IMR-90 (cell line): ENCODE measurements around the gene SLC48A1. TPM values are rescaled to one million over a fixed set of nuclear protein-coding genes. Genes with fewer than 3 reads are reported as not detected.

Experiments
- ATAC-seq: fragments of 200-7000 bp; cut with Tn5 transposase; 2 replicates; pipeline ENCODE4 v1.9.1; 2020; ENCODE audit warnings: low read depth, mild to moderate bottlenecking, moderate library complexity
- BruUV-seq: library from RNA; stranded (reverse); fragments of 400-500 nt; replicated peaks from 2 replicates; lab custom pipeline; 2021; lab: Mats Ljungman, UMichigan
- CTCF ChIA-PET: fragments of 300-600 bp; formaldehyde crosslinking; extraction: SDS; loops from one replicate; lab custom pipeline; 2021; ENCODE audit warnings: antibody characterized with exemption; lab: Yijun Ruan, JAX
- POLR2A ChIA-PET: fragments of 300-600 bp; sonication (Branson Sonifier 250); formaldehyde crosslinking; loops from one replicate; lab custom pipeline; 2022; ENCODE audit warnings: antibody characterized with exemption; ENCODE audit not compliant: unreplicated experiment; lab: Charles Lee
- DNase-seq: peaks from one replicate; pipeline ENCODE4 v3.0.0; 2013
- H2AFZ ChIP-seq: replicated peaks from 2 replicates; pipeline ENCODE3; 2013; ENCODE audit warnings: low read length, mild to moderate bottlenecking; ENCODE audit not compliant: poor library complexity
- H2AK5ac ChIP-seq: 2 replicates; pipeline ENCODE4 v1.6.1; 2013; ENCODE audit warnings: low read depth, low read length, inconsistent platforms
- H2AK9ac ChIP-seq: replicated peaks from 2 replicates; pipeline ENCODE3; 2013; ENCODE audit warnings: mild to moderate bottlenecking, low read depth, low read length, moderate library complexity; ENCODE audit not compliant: poor library complexity
- H2BK120ac ChIP-seq: 2 replicates; pipeline ENCODE4 v1.6.1; 2013; ENCODE audit warnings: low read depth, low read length, inconsistent platforms
- H2BK15ac ChIP-seq: 3 replicates; pipeline ENCODE4 v1.6.1; 2013; ENCODE audit warnings: low read depth, low read length, inconsistent platforms
- H2BK20ac ChIP-seq: 2 replicates; pipeline ENCODE4 v1.6.1; 2013; ENCODE audit warnings: low read depth, mild to moderate bottlenecking, inconsistent platforms, low read length, moderate library complexity
- H2BK5ac ChIP-seq: 2 replicates; pipeline ENCODE4 v1.6.1; 2013; ENCODE audit warnings: mild to moderate bottlenecking, low read depth, low read length, inconsistent platforms; ENCODE audit not compliant: poor library complexity, severe bottlenecking
- H3K14ac ChIP-seq: replicated peaks from 2 replicates; pipeline ENCODE4 v1.6.1; 2013; ENCODE audit warnings: low read depth, low read length, inconsistent platforms
- H3K18ac ChIP-seq: 2 replicates; pipeline ENCODE4 v1.6.1; 2013; ENCODE audit warnings: low read depth, low read length, control low read depth
- H3K23ac ChIP-seq: 2 replicates; pipeline ENCODE4 v1.6.1; 2013; ENCODE audit warnings: low read depth, low read length, inconsistent platforms
- H3K27ac ChIP-seq: 2 replicates; pipeline ENCODE4 v1.5.1; 2013; ENCODE audit warnings: mild to moderate bottlenecking, control low read depth, low read length; ENCODE audit not compliant: insufficient read depth
- H3K27me3 ChIP-seq: 2 replicates; pipeline ENCODE4 v1.6.1; 2013; ENCODE audit warnings: low read length; ENCODE audit not compliant: control insufficient read depth, insufficient read depth
- H3K36me3 ChIP-seq: 2 replicates; pipeline ENCODE4 v1.6.1; 2013; ENCODE audit warnings: low read length, mixed read lengths; ENCODE audit not compliant: control insufficient read depth, insufficient read depth
- H3K4ac ChIP-seq: 2 replicates; pipeline ENCODE4 v1.6.1; 2013; ENCODE audit warnings: low read depth, low read length, inconsistent platforms
- H3K4me1 ChIP-seq: 2 replicates; pipeline ENCODE4 v1.6.1; 2013; ENCODE audit warnings: low read length, mixed read lengths; ENCODE audit not compliant: control insufficient read depth, insufficient read depth
- H3K4me2 ChIP-seq: 2 replicates; pipeline ENCODE4 v1.6.1; 2013; ENCODE audit warnings: low read depth, mild to moderate bottlenecking, control low read depth, low read length, moderate library complexity
- H3K4me3 ChIP-seq: 2 replicates; pipeline ENCODE4 v1.5.1; 2013; ENCODE audit warnings: low read depth, mild to moderate bottlenecking, control low read depth, low read length, moderate library complexity; ENCODE audit not compliant: insufficient read depth
- H3K56ac ChIP-seq: 2 replicates; pipeline ENCODE4 v1.6.1; 2013; ENCODE audit warnings: low read length, inconsistent platforms; ENCODE audit not compliant: insufficient read depth; ENCODE audit errors: extremely low read depth
- H3K79me1 ChIP-seq, 2 experiments: 2 replicates each; pipeline ENCODE4 v1.6.1; 2013; ENCODE audit warnings: low read length in 2 of 2, inconsistent platforms in 1 of 2, low read depth in 1 of 2
- H3K9ac ChIP-seq: 2 replicates; pipeline ENCODE4 v1.6.1; 2013; ENCODE audit warnings: low read depth, low read length, control low read depth
- H3K9me1 ChIP-seq: 2 replicates; pipeline ENCODE4 v1.6.1; 2013; ENCODE audit warnings: low read length, inconsistent platforms; ENCODE audit not compliant: insufficient read depth
- H3K9me3 ChIP-seq: 2 replicates; pipeline ENCODE4 v1.6.1; 2013; ENCODE audit warnings: low read length; ENCODE audit not compliant: control insufficient read depth, insufficient read depth
- H4K20me1 ChIP-seq: 2 replicates; pipeline ENCODE4 v1.6.1; 2013; ENCODE audit warnings: low read length, inconsistent platforms; ENCODE audit not compliant: insufficient read depth
- H4K5ac ChIP-seq: 2 replicates; pipeline ENCODE4 v1.6.1; 2013; ENCODE audit warnings: mild to moderate bottlenecking, low read depth, low read length, control low read depth
- H4K8ac ChIP-seq, 2 experiments: 2 replicates each; pipeline ENCODE4 v1.6.1; 2013; ENCODE audit warnings: low read depth in 2 of 2, low read length in 2 of 2, control low read depth in 1 of 2, inconsistent platforms in 1 of 2
- H4K91ac ChIP-seq: 2 replicates; pipeline ENCODE4 v1.6.1; 2013; ENCODE audit warnings: low read depth, low read length, inconsistent platforms; ENCODE audit not compliant: insufficient read depth
- MAZ ChIP-seq: IDR thresholded peaks from 2 replicates; pipeline ENCODE4 v1.6.1; 2012; ENCODE audit warnings: low read depth, mild to moderate bottlenecking, low read length, improper control_type of control experiment, moderate library complexity, borderline replicate concordance
- NFE2L2 ChIP-seq: fragments of 150-350 bp; IDR thresholded peaks from 2 replicates; pipeline ENCODE4 v1.6.1; 2016; ENCODE audit warnings: low read depth, mild to moderate bottlenecking, low read length
- SMC3 ChIP-seq: fragments of 150-350 bp; IDR thresholded peaks from 2 replicates; pipeline ENCODE4 v1.6.1; 2016; ENCODE audit warnings: low read depth, mild to moderate bottlenecking, antibody characterized with exemption, low read length, moderate library complexity
- WGBS, 2 experiments: methylation state at CpG; one replicate each; pipeline versions ENCODE4 v1.1.5 to v1.1.7; 2013; ENCODE audit warnings: missing lambda C conversion rate in 2 of 2; ENCODE audit not compliant: insufficient read length in 1 of 2; ENCODE audit errors: extremely low coverage in 2 of 2; 5-methylcytosine and 5-hydroxymethylcytosine counted together
- dilution Hi-C: fragments of 300-500 bp; cut with HindIII; formaldehyde crosslinking; loops from one replicate; pipeline ENCODE4 v1.14.3; 2018; ENCODE audit warnings: low sequenced_read_pairs; ENCODE audit not compliant: unreplicated experiment
- in situ Hi-C: fragments of 300-500 bp; cut with MboI; formaldehyde crosslinking; loops from 3 replicates; pipeline ENCODE4 v1.14.3; 2019; ENCODE audit warnings: low sequenced_read_pairs, inconsistent platforms, mixed read lengths
- intact Hi-C: fragments of 100-400 bp; cut with micrococcal nuclease; formaldehyde crosslinking; loops from 2 replicates; pipeline ENCODE4 v1.10.0; 2022
- polyA plus RNA-seq, 3 experiments: library from polyadenylated mRNA; depleted of rRNA; stranded (reverse); fragments of >200 nt; gene quantifications; 2 replicates each; pipeline ENCODE4 v1.2.3, GENCODE V29; 2012; ENCODE audit warnings: low replicate concordance in 1 of 3
- total RNA-seq: library from RNA; depleted of rRNA; stranded (reverse); fragments of >200 nt; gene quantifications from 2 replicates; pipeline ENCODE4 v1.2.3, GENCODE V29; 2012
- TF ChIP-seq, protein P1 (sequence below): fragments of 150-350 bp; IDR thresholded peaks from 2 replicates; pipeline ENCODE4 v1.6.1; 2016; ENCODE audit warnings: low read depth, mild to moderate bottlenecking, low read length, moderate library complexity, borderline replicate concordance

Gene SLC48A1
- total and polyA plus RNA-seq, 2 of the 4 experiments (the other 2 are of a cell fraction): 4.8 to 5.9 TPM

DNA sequence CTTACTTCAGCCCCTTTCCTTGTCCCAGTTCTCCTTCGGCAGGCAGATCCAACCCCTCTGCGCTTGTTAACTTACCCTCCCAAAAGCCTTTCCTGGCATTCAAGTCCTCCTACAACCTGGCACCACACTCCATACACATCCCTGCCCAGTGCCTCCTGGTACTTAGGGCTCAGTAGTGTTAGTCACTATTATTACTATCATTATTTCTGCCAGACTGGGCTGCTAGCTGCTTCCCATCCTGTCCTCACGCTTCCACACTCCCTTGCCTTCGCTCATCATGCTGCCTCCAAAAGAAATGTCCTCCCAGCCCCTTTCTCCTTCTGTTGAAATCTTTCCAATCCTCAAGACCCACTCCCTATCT lies 48.3 kb downstream of the SLC48A1 start:
- peak overlapping the region; percentile 87 for H4K5ac ChIP-seq
- peak overlapping the region; percentile 98 to 100 for H4K8ac ChIP-seq
- ChIA-PET CTCF (interaction anchor here (1.0 kb wide), 2 partner anchors 13 to 16 kb away, joined by 3 read pairs; no protein-coding TSS in a partner anchor), POLR2A (interaction anchor here (0.6 kb wide), 1 partner anchor 1552 kb away, joined by 3 read pairs; the partner anchor contains the start of gene SLC38A1)
- peak overlapping the region; percentile 99 for H3K4ac ChIP-seq
- H3K9me3 ChIP-seq: no peaks in the 10 kb centered on the region
- WGBS, 2 experiments: no CpG with 5 or more reads among the region's 4 CpGs
- peaks cover 38% of the 10 kb centered on the region for H3K4me1 ChIP-seq
- H2BK20ac ChIP-seq: peak overlapping the region; percentile 86
- peak overlapping the region; percentile 97 for H2AK9ac ChIP-seq
- peak overlapping the region; percentile 99 for H2BK120ac ChIP-seq
- peak overlapping the region; percentile 99 for H2AK5ac ChIP-seq
- H2BK15ac ChIP-seq: peak overlapping the region; percentile 99
- in situ Hi-C loops: no loop called here
- peak overlapping the region; percentile 84 for H3K18ac ChIP-seq
- dilution Hi-C loops: no loop called here
- H3K4me3 ChIP-seq: no peak overlapping the region
- peak overlapping the region; percentile 88 for H2AFZ ChIP-seq
- TF ChIP-seq MAZ (no peak), NFE2L2 (no peak), SMC3 (no peak)
- TF ChIP-seq, protein P1, sequence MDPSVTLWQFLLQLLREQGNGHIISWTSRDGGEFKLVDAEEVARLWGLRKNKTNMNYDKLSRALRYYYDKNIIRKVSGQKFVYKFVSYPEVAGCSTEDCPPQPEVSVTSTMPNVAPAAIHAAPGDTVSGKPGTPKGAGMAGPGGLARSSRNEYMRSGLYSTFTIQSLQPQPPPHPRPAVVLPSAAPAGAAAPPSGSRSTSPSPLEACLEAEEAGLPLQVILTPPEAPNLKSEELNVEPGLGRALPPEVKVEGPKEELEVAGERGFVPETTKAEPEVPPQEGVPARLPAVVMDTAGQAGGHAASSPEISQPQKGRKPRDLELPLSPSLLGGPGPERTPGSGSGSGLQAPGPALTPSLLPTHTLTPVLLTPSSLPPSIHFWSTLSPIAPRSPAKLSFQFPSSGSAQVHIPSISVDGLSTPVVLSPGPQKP: no peak
- H3K14ac ChIP-seq: peak overlapping the region; percentile 96
- DNase-seq: no peak
- H3K9me1 ChIP-seq: peaks cover 17% of the 10 kb centered on the region
- intact Hi-C loops: no loop called here
- peak overlapping the region; percentile 99 for H4K91ac ChIP-seq
- H4K20me1 ChIP-seq: peaks cover 28% of the 10 kb centered on the region
- no TSS peak for BruUV-seq
- no peaks in the 10 kb centered on the region for H3K36me3 ChIP-seq
- H2BK5ac ChIP-seq: peak overlapping the region; percentile 98
- peaks cover 0 to 30% of the 10 kb centered on the region in 2 experiments; a peak in 2 of 4 replicates for H3K79me1 ChIP-seq
- peak overlapping the region; percentile 84 for H3K56ac ChIP-seq
- peak overlapping the region; percentile 60; the same call in 1 of the 2 replicates for H3K4me2 ChIP-seq
- H3K9ac ChIP-seq: peak overlapping the region; percentile 78
- H3K27me3 ChIP-seq: no peaks in the 10 kb centered on the region
- peak overlapping the region; percentile 88 for H3K23ac ChIP-seq
- peak overlapping the region; percentile 98 for H3K27ac ChIP-seq
- no peak for ATAC-seq
